ENCODE data around the gene PAAF1.

GRCh38 chr11:73856031-73856567, 20.7 kb upstream of the PAAF1 start:
- TF ChIP-seq CTCF (IDR thresholded peaks at IDR 0.05 in 4 of 5, conservative IDR thresholded peaks at IDR 0.05 in 1 of 5) (no peak), POLR2A (IDR thresholded peaks at IDR 0.05) (no peak)
